GM20000 (cell line): ENCODE results near the gene BCAP29.

Experiments
- DNase-seq: peaks from one replicate; pipeline ENCODE4 v3.0.0; 2012; ENCODE audit warnings: low spot score
- TF ChIP-seq, protein P1 (sequence below): IDR thresholded peaks from 2 replicates; pipeline ENCODE4 v1.5.1; 2012; ENCODE audit warnings: mild to moderate bottlenecking, control low read depth; ENCODE audit errors: extremely low read depth, missing control alignments

The BCAP29 gene

DNA sequence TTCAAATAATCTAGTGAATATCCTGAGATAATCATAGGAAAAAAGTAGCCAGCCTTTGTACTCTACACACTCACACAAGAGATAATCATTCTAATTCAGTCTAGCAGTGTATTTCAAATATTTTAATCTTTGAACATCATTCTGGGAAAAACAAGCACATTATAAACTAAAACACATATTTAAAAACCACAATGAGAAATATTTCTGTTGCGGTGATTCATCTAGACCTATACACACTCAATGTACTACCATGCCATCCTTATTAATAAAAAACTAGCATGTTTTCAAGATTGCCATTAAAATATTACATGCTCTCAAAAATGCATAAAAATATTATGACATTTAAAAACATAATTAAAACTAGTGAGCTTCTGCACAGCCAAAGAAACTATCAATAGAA, 28.1 kb upstream of the BCAP29 start:
- DNase-seq: no peak
- TF ChIP-seq, protein P1, sequence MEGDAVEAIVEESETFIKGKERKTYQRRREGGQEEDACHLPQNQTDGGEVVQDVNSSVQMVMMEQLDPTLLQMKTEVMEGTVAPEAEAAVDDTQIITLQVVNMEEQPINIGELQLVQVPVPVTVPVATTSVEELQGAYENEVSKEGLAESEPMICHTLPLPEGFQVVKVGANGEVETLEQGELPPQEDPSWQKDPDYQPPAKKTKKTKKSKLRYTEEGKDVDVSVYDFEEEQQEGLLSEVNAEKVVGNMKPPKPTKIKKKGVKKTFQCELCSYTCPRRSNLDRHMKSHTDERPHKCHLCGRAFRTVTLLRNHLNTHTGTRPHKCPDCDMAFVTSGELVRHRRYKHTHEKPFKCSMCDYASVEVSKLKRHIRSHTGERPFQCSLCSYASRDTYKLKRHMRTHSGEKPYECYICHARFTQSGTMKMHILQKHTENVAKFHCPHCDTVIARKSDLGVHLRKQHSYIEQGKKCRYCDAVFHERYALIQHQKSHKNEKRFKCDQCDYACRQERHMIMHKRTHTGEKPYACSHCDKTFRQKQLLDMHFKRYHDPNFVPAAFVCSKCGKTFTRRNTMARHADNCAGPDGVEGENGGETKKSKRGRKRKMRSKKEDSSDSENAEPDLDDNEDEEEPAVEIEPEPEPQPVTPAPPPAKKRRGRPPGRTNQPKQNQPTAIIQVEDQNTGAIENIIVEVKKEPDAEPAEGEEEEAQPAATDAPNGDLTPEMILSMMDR: no peak

DNA sequence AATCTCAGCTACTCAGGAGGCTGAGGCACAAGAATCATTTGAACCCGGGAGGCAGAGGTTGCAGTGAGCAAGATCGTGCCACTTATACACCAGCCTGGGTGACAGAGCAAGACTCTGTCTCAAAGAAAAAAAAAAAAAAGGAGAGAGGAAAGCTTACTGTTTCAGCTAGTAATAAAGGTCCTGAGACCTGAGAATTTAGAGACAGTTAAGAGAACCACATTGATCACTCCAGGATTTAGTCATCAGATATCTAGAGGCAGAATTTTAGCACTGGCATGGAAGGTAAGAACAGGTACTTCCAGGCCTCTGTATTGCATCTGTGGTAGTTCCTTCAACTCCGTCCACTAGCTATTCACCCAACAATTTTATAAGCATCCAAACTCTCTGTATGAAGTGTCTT, 24.2 kb upstream of the BCAP29 start:
- DNase-seq: no peak
- TF ChIP-seq, protein P1: no peak

DNA sequence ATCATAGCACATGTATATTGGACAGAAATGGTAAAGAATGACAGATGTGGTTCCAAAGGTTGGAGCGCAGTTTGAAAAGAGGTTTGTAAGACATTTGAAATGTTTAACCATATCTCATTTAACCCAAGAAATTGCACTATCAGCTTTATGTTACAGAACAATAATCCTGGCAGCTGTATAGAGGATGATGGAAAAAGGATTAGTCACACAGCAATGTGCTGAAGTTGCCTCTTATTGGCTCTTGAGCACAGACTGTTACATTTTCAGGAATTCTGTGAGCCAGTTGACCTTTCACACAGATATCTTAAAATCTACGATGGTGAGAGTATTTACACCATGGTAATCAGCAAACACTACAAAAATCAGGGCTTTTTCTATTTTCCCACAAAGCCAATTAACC, 20.2 kb upstream of the BCAP29 start:
- TF ChIP-seq, protein P1: no peak
- DNase-seq: no peak

DNA sequence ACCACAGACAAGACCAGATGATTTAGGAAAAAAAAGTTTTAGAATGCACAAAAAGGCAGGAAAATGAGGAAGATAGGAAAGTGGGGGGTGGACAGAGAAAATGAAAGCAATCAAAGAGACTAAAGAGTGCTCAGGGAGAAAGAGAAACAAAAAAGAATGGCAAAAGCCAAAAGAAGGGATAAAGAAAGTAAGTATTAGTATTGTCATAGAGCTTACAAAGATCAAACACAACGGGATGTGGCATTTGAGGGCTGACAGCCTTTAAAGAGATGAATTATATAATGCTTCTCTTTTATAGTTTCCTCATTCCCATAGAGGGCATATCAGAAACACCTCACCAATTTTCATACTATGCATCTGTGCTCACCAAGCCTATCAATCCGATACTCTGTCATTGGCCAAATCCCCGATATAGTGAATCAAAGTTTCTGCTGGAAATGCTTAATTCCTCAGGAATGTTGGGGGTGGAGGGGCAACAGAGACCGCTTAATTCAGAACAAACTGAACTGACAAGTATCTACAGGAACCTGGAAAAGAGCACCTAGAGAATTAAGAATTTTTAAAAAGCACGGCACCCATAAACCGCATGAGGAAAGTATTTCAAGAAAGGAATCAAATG, 19.0 kb upstream of the BCAP29 start:
- TF ChIP-seq, protein P1: no peak
- DNase-seq: no peak

DNA sequence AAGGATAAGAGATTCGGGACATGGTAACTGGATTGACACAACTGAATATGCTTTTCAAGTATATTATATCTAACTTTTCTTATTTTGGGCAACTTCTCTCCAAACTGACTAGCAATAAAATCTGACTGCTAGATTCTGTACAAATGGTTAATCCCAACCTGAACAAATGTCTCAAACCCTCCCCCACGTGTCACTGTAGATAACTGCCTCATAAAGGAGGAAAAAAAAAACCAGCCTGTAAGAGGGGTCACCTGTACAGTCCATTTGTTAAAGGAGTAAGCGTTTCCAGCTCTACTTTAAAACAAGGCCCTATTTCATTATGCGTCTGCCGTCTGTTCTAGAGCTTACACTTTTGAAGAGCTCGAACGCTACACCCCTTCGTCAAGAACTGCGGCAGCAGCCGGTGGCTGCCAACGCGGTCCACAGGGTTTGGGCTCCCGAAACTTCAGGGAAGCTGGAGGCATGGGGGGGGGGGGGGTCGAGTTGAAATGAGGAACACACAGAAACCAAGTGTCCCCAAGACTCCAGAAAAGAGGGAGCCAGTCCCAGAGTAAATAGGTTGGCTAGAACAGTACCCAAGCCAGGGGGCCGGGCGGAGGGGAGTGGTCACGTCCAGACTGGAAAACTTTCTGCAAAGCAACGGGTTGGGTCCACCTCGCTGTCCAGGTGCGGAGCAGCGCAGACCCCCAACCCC, 16.8 kb upstream of the BCAP29 start:
- no peak for DNase-seq
- TF ChIP-seq, protein P1: no peak

DNA sequence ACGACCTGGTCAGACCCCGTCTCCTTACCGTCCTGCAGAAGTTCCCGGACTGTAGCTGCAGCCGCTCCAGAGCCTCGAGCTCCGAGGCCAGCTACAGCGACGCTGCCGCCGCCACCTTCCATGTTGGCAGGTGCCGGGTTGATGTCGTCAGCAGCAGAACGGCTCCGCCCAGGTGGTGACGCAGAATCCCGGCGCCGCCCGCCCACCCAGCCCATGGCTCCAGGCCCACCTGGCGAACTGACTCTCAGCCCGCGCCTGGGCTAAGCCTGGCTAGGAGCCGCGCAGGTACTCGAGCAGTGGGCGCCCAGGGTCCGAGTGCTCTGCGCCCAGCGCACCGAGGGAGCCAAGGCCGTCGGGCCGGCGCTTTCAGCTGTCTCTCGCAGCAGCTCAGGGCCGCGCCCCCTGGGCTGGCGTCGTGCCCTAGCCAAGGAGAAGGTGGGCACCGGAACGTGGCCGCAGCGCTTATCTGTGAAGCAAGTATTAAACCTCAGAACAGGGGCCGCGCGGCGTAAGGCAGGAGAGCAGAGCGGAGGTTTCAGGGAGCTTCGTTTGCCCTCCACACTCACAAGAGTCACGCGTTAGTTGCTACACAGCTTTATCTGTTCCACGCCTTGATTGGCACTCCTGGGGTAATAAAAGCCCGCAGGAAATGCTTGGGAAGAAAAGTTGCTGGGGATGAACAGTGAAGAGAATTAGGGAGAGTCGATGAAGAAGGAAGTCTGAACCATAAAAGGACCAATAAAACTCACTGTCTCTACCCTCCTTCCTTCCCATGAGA, 16.1 kb upstream of the BCAP29 start, which contains the start of the genes COG5 and DUS4L:
Gene COG5 (minus strand): TSS at position 146 of the 778 bp plus-strand sequence. CDS start 24 bp downstream, at position 122.
Gene DUS4L (plus strand): TSS at position 197 of the 778 bp plus-strand sequence. CDS start 3,100 bp downstream, outside the sequence.
- TF ChIP-seq, protein P1: no peak
- peak; percentile 85 for DNase-seq
